GM21381 (cell line): Measurements from ENCODE around the gene PAM16.
"Not testable (repeated sequence)": the region's sequence is repeated elsewhere in the genome, so short reads cannot be mapped to it uniquely, and the experiment has no call there.

Experiments
- ATAC-seq: cut with Tn5 transposase; IDR thresholded peaks from one replicate; pipeline ENCODE4 v1.9.1; 2021; ENCODE audit warnings: mild to moderate bottlenecking, moderate library complexity; ENCODE audit not compliant: unreplicated experiment

PAM16 gene

DNA sequence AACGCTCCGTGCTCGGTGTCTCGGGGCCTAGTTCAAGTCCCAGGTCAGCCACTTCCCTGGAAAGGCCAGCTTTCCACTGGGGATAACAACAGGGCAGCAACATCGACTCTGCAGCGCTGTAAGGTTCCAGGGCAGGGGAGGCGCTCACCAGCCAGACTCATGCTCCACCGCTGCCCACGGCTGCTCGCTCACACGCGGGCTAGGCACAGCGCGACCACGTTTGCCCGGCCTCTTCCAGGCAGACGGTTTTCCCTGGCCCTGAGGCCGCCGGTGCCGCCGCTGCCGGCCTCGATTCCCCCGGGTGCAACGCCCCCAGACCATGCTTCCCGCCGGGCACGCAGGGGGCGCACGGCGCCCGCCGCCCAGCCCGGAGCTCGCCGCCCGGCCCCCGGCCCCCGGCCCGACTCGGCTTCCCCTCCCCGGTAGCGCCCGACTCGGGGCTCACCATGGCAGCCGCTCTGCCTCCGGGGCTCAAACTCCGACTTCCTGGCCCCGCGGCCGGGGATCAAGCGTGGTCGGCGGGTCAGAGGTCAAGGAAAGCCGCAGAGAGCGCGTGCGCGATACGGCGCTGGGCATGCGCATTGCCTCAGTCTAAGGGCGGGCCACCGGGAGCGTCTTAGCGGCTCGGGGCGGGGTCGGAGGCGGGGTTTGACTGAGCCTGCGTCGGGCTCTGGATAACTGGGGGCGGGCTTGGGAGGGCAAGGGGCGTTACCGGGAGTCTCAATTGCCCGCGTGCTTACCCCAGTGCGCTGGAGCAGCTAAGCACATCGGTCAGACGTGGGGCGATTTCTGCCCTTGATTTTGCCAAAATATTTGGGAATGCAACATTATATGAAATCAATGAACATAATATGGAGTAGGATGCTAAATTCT lies at the start of gene PAM16:
Gene PAM16 (minus strand): TSS at position 535 of the 873 bp plus-strand sequence. CDS start 87 bp downstream, at position 448.
- peak; percentile 82 for ATAC-seq

DNA sequence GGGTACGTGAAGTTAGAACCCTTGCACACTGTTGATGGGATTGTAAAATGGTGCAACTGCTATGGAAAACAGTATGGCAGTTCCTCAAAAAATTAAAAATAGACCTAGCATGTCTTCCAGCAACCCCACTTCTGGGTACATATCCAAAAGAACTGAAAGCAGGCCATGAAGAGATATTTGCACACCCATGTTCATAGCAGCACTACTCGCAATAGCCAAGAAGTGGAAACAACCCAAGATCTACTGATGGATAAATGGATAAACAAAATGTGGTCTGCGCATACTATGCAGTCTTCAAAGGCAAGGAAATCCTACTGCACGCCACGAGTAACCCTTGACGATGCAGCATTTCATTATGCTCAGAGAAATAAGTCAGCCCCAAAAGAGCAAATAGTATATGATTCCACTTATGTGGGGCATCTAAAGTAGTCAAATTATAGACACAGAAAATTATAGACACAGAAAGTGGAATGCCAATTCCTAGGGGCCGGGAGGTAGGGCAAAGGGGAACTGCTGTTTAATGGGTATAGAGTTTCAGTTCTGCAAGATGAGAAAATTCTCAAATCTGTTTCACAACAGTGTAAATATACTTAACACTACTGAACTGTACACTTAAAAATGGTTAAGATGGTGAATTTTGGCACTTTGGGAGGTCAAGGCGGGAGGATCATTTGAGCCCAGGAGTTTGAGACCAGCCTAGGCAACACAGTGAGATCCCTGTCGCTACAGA lies 48.0 kb upstream of the PAM16 start:
- ATAC-seq, result no peak

DNA sequence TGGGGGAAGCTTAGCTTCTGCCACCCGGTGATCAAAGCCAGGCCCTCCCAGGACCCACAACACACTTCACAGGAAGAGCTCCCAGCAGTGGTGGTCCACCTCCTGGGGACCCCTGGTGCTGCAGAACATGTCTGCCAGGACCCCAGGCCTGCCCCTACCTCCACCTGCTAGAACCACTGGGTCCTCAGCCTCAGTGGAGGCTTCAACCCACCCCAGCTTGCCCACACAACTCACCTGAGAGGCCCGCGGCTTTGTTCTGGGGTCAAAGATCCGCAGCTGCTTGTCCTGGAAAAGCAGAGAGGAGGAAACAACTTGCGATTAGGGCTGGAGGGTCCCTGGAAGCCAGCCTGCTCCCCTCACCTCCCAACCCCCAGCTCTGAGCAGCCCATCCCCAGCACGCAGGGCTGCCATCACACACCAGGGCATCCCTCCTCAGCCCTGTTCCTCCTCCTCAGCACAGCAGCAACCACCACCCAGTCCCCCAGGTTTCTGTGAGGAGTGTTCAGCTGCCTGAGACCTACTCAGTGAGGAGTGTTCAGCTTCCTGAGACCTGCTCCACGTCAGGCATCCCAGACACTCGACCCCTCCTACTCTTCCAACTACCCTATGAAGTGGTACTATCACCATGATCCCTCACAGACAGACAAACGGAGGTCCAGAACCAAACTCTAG lies 44.1 kb upstream of the PAM16 start:
- ATAC-seq, result no peak

DNA sequence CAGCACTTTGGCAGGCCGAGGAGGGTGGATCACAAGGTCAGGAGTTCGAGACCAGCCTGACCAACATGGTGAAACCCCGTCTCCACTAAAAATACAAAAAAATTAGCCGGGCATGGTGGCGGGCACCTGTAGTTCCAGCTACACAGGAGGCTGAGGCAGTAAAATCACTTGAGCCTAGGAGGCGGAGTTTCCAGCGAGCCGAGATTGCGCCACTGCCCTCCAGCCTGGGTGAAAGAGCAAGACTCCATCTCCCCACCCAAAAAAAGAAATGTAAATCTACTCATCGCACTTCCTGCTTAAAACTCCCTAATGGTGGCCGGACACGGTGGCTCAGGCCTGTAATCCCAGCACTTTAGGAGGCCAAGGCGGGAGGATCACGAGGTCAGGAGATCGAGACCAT lies 42.7 kb upstream of the PAM16 start:
- not testable (repeated sequence) for ATAC-seq

DNA sequence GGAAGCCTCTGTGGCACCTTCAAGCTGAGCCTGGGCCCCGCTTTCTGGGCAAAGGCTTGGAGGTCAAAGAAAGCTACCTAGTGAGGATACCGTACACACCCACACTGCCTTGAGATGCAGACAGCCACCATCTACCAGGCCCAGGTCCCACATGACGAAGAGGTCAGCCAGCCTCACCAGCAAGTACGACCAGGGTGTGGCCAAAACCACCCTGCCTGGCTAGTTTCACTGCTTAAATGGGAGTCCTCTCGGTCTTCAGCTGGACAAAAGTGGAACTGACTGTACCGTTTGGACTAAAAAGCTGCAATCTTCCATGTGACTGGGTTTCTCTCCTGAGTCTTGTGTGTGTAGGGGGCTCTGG lies 42.1 kb upstream of the PAM16 start:
- no peak for ATAC-seq

GRCh38 chr16:4392382-4393239 lies 41.5 kb upstream of the PAM16 start:
- ATAC-seq, result no peak

GRCh38 chr16:4391631-4392381 lies 40.7 kb upstream of the PAM16 start:
- no peak for ATAC-seq

DNA sequence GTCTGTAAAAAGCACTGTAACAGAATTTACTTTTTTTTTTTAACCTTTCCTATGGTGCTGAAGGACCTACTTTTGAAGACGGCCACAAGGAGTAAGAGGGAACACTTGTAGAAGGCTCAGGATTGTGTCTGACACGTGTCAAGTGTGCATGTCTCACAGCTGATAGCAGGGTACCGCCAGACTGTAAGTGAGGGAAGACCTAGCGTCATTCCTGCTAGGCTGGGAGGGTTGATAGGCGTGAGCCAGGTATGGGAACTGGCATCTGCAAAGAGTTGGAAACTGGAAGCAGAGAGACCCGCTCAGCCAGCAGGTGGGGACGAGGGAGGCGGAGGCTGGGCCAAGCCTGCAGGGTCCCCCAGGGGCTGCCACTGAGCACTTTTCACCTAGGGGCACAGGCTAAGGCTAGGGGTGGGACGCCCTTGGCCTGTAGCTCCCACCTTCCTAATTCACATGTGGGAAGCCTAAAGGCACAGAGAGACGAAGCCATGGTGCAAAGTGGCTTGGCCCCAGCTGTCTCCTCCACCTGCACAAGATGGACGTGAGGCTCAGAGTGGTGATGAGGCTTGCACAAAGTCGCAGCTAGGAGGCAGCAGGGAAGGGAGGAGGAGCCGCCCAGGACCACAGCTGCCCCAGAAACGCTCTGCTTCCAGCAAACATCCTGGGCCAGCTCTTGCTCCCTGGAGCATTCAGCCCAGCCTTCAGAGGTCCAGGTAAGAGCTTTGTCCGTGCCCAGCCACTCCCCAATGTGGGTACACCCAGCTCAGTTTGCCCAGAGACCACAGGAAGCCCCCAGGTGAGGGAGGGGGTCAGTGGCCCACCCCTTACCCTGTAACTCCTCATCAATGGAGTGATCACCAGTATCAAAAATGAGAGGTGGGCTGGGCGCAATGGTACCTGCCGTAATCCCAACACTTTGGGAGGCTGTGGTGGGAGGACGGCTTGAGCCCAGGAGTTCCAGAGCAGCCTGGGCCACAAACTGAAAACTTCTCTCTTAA lies 39.4 kb upstream of the PAM16 start:
- no peak for ATAC-seq

DNA sequence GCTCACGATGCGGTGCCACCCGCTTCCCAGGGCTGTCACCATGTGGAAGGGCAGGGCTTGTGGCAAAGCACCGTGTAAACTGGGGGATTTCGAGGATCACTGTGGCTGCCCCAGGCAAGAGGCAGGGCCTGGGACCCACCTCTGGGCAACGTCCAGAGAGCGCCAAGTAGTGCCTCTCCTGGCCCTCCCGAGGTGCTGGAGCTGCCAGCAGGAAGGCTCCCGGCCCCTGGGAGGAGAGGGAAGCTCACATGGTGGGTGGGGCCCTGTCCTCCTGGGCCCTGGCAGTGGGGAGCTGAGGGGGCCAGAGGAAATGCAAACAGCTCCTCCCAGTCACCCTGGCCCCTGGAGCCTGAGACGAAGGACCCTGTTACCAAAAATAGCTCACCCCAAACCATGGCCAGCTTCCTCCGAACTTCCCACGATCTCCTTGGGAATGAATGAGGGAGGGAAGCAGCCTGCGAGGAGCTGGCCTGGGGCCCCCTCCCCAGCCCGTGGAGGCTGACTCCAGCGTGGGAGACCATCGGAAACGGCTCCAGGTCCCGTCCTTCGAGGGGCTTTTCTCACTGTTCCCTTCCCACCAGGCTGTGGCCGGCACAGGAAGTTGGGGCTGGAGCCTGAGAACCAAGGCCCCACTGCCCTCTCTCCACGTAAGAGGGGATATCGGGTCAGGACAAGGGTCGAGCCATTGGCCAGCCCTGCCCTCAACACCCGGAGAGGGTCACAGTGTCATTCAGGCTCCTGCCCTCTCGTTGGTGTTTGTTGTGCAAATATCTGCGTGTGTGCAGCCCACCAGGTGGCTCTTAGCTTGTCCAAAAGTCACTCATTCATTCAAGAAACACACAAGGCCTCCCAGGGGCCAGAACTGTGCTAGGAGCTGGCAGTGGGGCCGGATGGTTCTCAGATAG lies 38.2 kb upstream of the PAM16 start:
- no peak for ATAC-seq

DNA sequence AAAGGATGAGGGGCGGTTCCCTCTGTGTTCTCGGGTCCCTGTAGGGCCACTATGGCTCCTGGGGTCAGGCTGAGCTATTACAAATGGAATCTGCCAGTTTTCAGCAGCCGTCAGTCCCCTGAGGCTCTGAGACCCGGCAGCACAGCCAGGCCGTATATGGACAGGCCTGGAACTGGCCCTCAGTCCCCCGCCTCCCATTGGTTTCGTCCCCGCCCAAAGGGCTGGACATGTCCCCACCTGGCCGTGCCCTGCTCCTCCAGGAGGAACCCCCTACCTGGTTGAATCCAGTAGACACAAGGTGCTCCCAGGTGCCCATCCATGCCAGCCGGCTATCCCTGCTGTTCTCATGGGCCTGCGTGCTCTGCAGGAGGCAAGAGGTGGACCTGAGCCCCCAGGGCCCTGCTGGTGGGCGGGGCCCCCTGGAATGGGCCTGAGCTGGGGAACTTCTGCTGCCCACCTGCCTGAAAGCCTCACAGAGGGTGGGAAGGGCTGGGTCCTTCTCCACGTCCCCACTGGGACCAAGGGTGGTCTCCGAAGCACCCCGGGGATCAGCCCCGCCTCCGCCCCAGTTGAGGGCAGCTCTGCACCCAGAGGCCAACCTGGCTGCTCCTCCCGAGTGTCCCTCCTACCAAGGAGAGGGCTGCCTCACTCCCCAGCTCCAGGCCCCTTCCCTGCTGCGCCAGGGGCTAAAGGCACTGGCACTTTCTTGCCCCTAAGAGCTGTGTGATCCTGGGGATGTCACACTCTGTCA lies 37.3 kb upstream of the PAM16 start:
- no peak for ATAC-seq

- no peak for ATAC-seq
Observed at GRCh38 chr16:4387781-4388180, 36.7 kb upstream of the PAM16 start.

GRCh38 chr16:4386951-4387565 lies 35.9 kb upstream of the PAM16 start:
- no peak for ATAC-seq

DNA sequence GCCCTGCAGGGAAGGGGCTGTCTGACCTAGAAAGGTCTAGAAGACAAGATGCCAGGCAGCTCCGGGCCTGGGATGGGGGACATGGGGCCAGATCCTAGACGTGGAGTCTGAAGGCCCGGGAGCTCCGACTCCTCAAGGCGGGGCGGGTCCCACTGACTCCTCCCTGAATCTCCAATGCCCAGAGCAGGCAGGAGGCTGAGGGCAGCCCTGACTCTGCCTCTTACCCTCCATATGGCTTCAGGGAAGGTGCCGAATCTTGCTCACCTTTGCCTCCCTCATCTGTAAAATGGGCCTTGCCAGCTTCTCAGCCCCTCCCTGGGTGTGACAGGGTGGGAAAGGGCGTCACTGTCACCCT lies 35.3 kb upstream of the PAM16 start:
- ATAC-seq, result no peak

DNA sequence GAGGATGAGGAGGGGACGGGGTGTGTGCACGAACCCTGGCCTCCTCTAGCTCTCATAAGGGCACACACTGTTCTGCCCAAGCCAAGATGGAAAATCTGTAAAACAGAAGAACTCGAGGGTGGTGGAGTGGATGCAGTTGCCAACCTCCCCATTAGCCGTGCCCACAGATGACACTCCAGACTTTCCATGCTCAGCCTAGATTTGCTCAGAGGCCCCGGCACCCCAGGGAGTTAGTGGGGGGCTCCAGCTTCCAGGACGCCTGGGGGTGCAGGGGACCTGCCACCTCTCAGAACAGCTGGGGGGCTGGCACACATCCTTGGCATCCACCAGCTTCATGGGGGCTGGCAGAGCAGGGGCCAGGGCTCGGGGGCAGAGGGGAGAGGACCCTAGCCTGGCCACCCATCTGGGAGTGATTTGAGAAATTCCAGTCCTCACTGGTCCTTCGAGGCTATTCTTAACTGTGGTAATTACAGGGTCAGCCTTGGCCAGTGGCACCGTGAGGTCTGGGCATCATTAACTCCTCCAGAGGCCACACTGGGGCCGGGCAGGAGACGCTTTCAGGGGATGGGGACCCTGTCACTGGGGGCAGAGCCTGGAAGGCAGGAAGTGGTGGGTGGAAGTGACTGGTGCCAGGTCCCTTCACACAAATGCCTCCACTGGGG lies 34.8 kb upstream of the PAM16 start:
- no peak for ATAC-seq

DNA sequence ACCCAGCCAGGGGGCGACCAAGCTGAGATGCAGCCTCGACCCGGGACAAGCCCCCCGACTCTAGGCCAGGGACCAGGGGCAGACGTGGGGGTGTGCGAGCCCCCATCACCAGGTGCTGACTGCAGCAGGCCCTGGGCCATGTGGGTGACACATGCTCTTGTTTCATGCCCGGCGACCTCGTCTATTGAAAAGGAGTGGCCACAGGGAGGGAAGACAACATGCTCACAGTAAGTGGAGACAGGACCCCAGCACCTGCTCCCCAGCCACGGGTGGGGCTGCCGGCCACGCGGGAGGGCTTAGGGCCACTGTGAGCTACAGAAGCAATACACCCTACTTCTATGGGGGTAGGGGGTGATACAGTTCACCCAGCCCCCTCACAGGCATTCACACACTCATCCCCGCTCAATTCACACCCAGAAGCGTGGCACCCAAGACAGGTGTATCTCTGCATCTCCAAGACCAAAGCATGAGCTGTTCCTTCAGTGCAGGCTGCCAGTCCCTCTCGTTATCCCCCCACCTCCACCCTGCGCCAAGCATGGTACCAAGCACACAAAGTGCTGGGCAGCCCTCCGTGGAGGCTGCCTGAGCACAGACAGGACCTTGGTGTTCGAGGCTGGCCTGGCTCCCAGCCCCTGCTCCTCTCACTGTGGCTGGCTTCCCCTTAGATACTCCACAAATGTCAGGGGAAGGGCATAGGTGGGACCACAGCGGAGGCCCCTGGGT lies 34.1 kb upstream of the PAM16 start:
- no peak for ATAC-seq

DNA sequence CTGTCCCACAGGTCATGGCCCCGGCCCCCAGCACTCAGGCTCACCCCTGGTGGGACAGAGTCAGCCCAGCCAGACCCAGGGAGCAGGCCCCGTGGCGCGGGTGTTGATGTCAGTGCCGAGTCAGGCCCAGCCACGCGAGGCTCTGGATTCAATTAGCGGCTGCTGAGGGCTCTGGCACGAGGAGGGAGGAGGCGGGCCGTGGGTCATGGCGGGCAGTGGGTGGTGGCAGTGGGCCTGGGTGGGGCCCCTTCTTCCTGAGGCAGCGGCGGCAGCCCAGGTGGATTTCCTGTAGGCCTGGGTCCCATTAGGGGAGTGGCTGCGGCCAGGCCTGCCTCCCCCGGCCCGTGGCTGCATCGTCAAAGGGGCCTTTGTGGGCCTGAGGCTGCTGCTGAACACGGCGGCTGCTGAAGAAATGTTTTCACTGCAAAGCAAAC lies 33.4 kb upstream of the PAM16 start:
- no peak for ATAC-seq
